ENCODE results near the gene CAVIN1.

DNA sequence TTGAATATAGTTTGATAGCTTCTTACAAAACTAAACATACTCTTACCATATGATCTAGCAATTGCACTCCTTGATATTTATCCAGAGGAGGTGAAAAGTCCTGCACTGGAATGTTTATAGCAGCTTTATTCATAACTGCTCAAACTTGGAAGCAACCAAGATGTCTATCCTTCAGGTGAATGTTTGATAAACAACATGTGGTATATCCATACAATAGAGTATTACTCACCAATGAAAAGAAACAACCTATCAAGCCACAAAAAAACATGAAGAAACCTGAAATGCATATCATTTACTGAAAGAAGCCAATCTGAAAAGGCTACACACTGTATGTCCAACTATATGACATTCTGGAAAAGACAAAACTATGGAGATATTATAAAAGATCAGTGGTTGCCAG is 50.9 kb downstream of the CAVIN1 start:
- TF ChIP-seq, protein P1, sequence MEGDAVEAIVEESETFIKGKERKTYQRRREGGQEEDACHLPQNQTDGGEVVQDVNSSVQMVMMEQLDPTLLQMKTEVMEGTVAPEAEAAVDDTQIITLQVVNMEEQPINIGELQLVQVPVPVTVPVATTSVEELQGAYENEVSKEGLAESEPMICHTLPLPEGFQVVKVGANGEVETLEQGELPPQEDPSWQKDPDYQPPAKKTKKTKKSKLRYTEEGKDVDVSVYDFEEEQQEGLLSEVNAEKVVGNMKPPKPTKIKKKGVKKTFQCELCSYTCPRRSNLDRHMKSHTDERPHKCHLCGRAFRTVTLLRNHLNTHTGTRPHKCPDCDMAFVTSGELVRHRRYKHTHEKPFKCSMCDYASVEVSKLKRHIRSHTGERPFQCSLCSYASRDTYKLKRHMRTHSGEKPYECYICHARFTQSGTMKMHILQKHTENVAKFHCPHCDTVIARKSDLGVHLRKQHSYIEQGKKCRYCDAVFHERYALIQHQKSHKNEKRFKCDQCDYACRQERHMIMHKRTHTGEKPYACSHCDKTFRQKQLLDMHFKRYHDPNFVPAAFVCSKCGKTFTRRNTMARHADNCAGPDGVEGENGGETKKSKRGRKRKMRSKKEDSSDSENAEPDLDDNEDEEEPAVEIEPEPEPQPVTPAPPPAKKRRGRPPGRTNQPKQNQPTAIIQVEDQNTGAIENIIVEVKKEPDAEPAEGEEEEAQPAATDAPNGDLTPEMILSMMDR (IDR thresholded peaks at IDR 0.05): no peak
- TF ChIP-seq ZFX (IDR thresholded peaks at IDR 0.05; ENCODE audit: borderline replicate concordance): no peak

Data from 22Rv1 (cell line).